Activated CD4-positive, alpha-beta T cell treated with anti-CD3 and anti-CD28 coated beads, Interleukin-2, amount 10 ng/mL, durations not matched to agents 7 days and 5 days (primary cell): Measurements from ENCODE around the gene OLFM1. TPM values are rescaled to one million over a fixed set of nuclear protein-coding genes. Genes with fewer than 3 reads are reported as not detected.

ENCODE experiments used
- CTCF ChIA-PET: fragments of 350-600 bp; sonication (Branson Sonifier 250); formaldehyde crosslinking; loops from one replicate; lab custom pipeline; 2021; ENCODE audit warnings: antibody characterized with exemption; lab: Charles Lee
- POLR2A ChIA-PET: fragments of 350-600 bp; sonication (Branson Sonifier 250); formaldehyde crosslinking; loops from one replicate; lab custom pipeline; 2021; ENCODE audit warnings: antibody characterized with exemption; lab: Charles Lee
- DNase-seq: peaks from one replicate; pipeline ENCODE4 v3.0.0-alpha.2; 2020
- H3K27ac Mint-ChIP-seq: one replicate; pipeline ENCODE4 v1.8.0; 2021; ENCODE audit warnings: mild to moderate bottlenecking, moderate library complexity, mixed read lengths
- H3K27me3 Mint-ChIP-seq: one replicate; pipeline ENCODE4 v1.8.0; 2021; ENCODE audit warnings: mixed read lengths
- H3K36me3 Mint-ChIP-seq: one replicate; pipeline ENCODE4 v1.8.0; 2021; ENCODE audit warnings: low read depth, mixed read lengths
- H3K4me1 Mint-ChIP-seq: one replicate; pipeline ENCODE4 v1.8.0; 2021; ENCODE audit warnings: mixed read lengths
- H3K4me3 Mint-ChIP-seq: one replicate; pipeline ENCODE4 v1.8.0; 2021; ENCODE audit warnings: mild to moderate bottlenecking, moderate library complexity, mixed read lengths
- H3K9me3 Mint-ChIP-seq: one replicate; pipeline ENCODE4 v1.8.0; 2021; ENCODE audit warnings: mixed read lengths
- total RNA-seq, 2 experiments: library from RNA; stranded (reverse); gene quantifications; one replicate each; pipeline ENCODE4 v1.2.3, GENCODE V29; 2021

The OLFM1 gene
- total RNA-seq, 2 experiments from 2014 or later = not detected

DNA sequence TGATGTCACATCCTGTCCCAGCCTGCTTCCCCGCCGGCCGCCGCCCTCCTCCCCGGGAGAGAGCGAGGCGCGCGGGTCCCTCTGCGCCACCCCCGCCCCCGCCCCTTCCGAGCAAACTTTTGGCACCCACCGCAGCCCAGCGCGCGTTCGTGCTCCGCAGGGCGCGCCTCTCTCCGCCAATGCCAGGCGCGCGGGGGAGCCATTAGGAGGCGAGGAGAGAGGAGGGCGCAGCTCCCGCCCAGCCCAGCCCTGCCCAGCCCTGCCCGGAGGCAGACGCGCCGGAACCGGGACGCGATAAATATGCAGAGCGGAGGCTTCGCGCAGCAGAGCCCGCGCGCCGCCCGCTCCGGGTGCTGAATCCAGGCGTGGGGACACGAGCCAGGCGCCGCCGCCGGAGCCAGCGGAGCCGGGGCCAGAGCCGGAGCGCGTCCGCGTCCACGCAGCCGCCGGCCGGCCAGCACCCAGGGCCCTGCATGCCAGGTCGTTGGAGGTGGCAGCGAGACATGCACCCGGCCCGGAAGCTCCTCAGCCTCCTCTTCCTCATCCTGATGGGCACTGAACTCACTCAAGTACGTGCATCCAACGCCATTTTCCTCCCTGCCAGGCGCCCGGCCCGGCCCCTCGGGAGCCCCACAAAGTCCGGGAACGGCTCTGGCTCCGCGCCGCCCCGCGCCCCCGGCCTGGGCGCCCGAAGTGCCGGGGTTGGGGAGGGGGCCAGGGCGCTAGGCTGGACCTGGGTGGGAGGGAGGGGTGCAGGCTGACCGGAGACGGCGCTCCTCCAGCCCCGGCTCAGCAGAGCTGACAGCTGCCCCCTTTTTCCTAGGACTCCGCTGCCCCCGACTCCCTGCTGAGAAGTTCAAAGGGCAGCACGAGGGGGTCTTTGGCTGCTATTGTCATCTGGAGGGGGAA lies 12.0 kb upstream of the OLFM1 start:
- no peak for DNase-seq
- ChIA-PET POLR2A (no interaction called here), CTCF (no interaction called here)
- Mint-ChIP-seq H3K4me3 (no peak overlapping the region), H3K4me1 (no peaks in the 10 kb centered on the region), H3K27ac (no peak overlapping the region), H3K9me3 (no peaks in the 10 kb centered on the region), H3K36me3 (no peaks in the 10 kb centered on the region), H3K27me3 (peaks cover 20% of the 10 kb centered on the region)

DNA sequence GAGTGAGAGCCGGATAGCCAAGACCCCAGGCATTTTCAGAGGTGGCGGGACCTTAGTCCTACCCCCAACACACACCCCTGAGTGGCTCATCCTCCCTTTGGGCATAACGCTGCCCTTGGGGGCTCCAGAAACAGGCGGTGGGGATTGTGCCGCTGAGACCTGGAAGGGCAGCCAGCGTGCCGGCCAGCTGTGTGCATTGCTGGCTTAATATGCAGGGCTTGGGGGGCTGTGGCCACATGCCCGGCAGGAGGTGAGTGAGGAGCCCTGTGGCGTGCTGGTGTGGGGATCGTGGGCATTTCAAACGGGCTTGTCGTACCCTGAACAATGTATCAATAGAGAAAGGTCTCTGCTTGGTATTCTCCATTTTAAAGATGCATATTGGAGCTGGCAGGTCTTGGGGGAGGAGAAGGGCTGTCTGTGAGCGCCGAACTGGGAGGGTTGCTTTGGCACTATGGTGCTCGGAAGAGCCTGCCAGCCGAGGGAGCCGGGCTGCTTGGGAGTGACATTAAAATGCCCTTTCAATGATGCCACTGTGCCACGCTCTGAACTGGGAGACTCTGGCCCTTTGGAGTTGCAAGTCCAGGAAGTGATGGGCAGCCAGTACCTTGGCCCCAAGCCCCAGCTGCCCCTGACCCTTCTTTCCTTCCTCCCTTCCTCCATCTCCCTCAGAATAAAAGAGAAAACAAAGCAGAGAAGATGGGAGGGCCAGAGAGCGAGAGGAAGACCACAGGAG lies 11.2 kb upstream of the OLFM1 start:
- H3K4me1 Mint-ChIP-seq = no peaks in the 10 kb centered on the region
- H3K4me3 Mint-ChIP-seq = no peak overlapping the region
- no peaks in the 10 kb centered on the region for H3K9me3 Mint-ChIP-seq
- ChIA-PET POLR2A (no interaction called here), CTCF (no interaction called here)
- no peak for DNase-seq
- H3K36me3 Mint-ChIP-seq = no peaks in the 10 kb centered on the region
- H3K27ac Mint-ChIP-seq = no peak overlapping the region
- H3K27me3 Mint-ChIP-seq = peaks cover 20% of the 10 kb centered on the region

- POLR2A ChIA-PET = no interaction called here
- CTCF ChIA-PET = no interaction called here
- DNase-seq = no peak
- Mint-ChIP-seq H3K36me3 (no peaks in the 10 kb centered on the region), H3K9me3 (no peaks in the 10 kb centered on the region), H3K27me3 (peaks cover 20% of the 10 kb centered on the region), H3K4me3 (no peak overlapping the region), H3K27ac (no peak overlapping the region), H3K4me1 (no peaks in the 10 kb centered on the region)
These were observed 10.5 kb upstream of the OLFM1 start for GRCh38 chr9:135076876-135077430.

DNA sequence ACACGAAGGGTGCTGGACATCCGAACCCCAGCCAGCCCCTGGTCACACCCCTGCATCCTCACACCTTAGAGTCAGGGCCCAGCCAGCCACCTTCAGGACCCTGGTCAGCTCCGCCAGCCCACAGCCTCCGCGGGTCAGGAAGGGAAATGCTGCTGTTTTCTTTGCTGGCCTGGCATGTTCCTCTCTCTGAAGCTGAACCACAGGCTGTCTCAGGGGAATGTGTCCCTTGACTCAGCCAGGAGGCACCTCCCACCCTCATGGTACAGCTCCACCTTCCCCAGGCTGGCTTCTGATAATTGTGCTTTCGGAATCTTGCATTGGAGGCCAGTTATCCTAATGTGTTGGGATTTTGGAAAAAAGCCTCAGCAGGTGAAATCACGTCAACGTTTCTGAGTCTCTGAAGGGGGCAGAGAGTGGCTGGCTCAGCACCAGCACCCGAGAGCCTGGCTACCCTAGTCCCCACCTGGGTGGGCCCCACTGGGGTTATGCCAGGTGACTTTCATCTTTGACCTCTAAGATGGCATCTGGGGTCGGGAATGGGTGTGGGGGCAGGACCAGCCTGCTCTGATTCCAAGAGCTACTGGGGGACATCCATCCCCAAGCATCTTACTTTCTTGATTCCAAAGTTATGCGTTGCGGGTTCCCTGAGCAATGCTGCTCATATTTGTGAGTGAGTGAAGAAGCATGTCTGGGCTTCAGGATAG lies 9.8 kb upstream of the OLFM1 start:
- Mint-ChIP-seq H3K27ac (no peak overlapping the region), H3K9me3 (no peaks in the 10 kb centered on the region)

DNA sequence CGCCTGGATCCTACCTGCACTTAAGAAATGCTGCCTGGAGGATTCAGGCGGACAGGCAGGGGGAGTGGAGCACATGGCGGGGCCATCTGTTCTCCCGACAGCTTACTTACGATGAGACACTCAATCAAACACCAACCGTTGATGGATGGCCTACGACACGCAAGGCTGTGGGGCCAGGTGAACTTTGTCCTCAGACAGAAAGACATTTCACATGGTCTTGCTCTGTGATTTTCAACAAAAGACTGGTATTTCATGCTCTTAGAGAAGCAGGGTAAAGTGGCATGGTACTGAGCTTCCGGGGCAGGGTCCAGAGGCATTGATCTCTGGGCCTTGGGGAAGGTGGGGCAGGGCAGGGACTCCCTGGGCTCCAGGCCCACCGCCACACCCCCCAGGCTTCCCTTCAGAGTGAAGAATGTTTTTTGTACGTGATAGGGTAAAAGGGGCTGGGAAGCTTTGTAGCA lies 9.1 kb upstream of the OLFM1 start:
- no peaks in the 10 kb centered on the region for H3K4me1 Mint-ChIP-seq
- no peak for DNase-seq
- no peak overlapping the region for H3K27ac Mint-ChIP-seq
- POLR2A ChIA-PET = no interaction called here
- H3K9me3 Mint-ChIP-seq = no peaks in the 10 kb centered on the region
- CTCF ChIA-PET = no interaction called here
- H3K36me3 Mint-ChIP-seq = no peaks in the 10 kb centered on the region
- H3K4me3 Mint-ChIP-seq = no peak overlapping the region
- H3K27me3 Mint-ChIP-seq = peaks cover 20% of the 10 kb centered on the region

More for the DNA sequence above, 9.8 kb upstream of the OLFM1 start:
- CTCF ChIA-PET = no interaction called here
- DNase-seq = no peak
- Mint-ChIP-seq H3K4me1 (no peaks in the 10 kb centered on the region), H3K4me3 (no peak overlapping the region), H3K36me3 (no peaks in the 10 kb centered on the region), H3K27me3 (peaks cover 20% of the 10 kb centered on the region)
- POLR2A ChIA-PET = no interaction called here

DNA sequence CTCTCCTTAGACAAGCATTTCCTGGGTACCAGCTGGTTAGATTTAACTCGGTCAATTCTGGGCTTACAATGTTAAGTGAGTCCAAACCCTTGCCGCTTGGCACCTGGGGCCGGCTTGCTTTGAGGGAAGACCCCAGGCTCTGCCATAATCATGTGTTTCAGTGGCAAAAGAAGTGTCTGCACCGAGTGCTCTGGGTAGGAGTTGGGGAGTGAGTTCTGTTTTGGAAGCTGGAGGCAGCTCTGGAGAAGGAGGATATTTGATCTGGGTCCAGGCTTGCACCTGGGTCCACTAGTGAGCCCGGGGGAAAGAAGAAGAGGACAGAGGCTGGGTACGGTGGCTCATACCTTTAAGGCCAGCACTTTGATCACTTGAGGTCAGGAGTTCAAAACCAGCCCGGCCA lies 8.4 kb upstream of the OLFM1 start:
- Mint-ChIP-seq H3K4me3 (no peak overlapping the region), H3K27ac (no peak overlapping the region), H3K36me3 (no peaks in the 10 kb centered on the region), H3K27me3 (peaks cover 20% of the 10 kb centered on the region), H3K4me1 (no peaks in the 10 kb centered on the region), H3K9me3 (no peaks in the 10 kb centered on the region)
- DNase-seq = no peak
- ChIA-PET POLR2A (no interaction called here), CTCF (no interaction called here)

GRCh38 chr9:135079676-135080075 lies 7.8 kb upstream of the OLFM1 start:
- Mint-ChIP-seq H3K4me1 (no peaks in the 10 kb centered on the region), H3K36me3 (no peaks in the 10 kb centered on the region), H3K9me3 (no peaks in the 10 kb centered on the region), H3K27ac (no peak overlapping the region), H3K4me3 (no peak overlapping the region), H3K27me3 (peaks cover 21% of the 10 kb centered on the region)
- DNase-seq = no peak
- ChIA-PET CTCF (no interaction called here), POLR2A (no interaction called here)

GRCh38 chr9:135080286-135081263 lies 6.9 kb upstream of the OLFM1 start:
- Mint-ChIP-seq H3K27ac (no peak overlapping the region), H3K27me3 (peaks cover 22% of the 10 kb centered on the region), H3K4me3 (no peak overlapping the region), H3K36me3 (no peaks in the 10 kb centered on the region), H3K9me3 (no peaks in the 10 kb centered on the region), H3K4me1 (no peaks in the 10 kb centered on the region)
- ChIA-PET POLR2A (no interaction called here), CTCF (no interaction called here)
- no peak for DNase-seq

DNA sequence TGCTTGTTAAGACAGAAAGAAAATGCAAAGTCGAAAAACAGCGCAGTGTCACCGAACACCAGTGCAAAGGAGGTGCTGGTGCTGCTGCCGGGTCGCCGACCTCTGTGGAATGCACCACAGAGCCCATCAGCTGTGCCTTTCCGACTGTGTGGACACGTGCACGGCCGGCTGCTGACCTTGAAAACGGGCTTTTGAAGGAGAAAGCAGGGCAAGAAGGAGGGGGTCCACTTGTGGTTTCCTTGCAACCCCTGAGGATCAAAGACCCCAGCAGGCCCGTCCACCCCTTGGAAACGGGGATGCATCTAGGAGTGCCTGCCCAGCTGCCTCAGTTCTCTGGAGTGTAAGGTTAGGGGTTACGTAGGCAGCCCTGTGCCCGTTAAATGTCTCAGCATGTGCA lies 6.2 kb upstream of the OLFM1 start:
- H3K4me1 Mint-ChIP-seq = peaks cover 2% of the 10 kb centered on the region
- no peak overlapping the region for H3K27ac Mint-ChIP-seq
- peaks cover 25% of the 10 kb centered on the region for H3K27me3 Mint-ChIP-seq
- H3K4me3 Mint-ChIP-seq = no peak overlapping the region
- CTCF ChIA-PET = no interaction called here
- no peaks in the 10 kb centered on the region for H3K9me3 Mint-ChIP-seq
- POLR2A ChIA-PET = no interaction called here
- H3K36me3 Mint-ChIP-seq = no peaks in the 10 kb centered on the region
- DNase-seq = no peak

DNA sequence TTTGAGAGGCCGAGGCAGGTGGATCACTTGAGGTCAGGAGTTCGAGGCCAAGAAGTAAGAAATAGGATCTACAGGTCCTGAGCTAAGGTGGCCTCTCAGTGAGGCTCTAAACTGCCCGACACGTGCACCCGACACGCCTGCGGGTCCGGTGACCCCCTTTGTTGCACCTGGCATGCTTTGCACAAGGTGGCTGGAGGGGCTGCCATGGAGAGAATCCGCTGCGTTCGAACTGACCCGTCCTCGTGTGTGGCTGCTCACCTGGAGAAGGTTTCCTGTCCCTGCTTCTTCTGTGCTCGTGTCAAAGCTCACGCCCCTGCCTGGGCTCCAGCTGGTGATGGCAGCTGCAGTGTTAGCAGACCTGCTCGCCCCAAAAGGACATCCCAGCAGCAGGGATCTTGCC lies 5.7 kb upstream of the OLFM1 start:
- POLR2A ChIA-PET = no interaction called here
- Mint-ChIP-seq H3K4me1 (peaks cover 3% of the 10 kb centered on the region), H3K36me3 (no peaks in the 10 kb centered on the region), H3K9me3 (no peaks in the 10 kb centered on the region), H3K4me3 (no peak overlapping the region), H3K27ac (no peak overlapping the region), H3K27me3 (peaks cover 24% of the 10 kb centered on the region)
- CTCF ChIA-PET = no interaction called here
- DNase-seq = no peak

GRCh38 chr9:135082536-135082935 lies 4.9 kb upstream of the OLFM1 start:
- CTCF ChIA-PET = no interaction called here
- Mint-ChIP-seq H3K36me3 (no peaks in the 10 kb centered on the region), H3K4me1 (peaks cover 3% of the 10 kb centered on the region), H3K27ac (no peak overlapping the region), H3K9me3 (no peaks in the 10 kb centered on the region), H3K27me3 (peaks cover 22% of the 10 kb centered on the region), H3K4me3 (no peak overlapping the region)
- POLR2A ChIA-PET = no interaction called here
- no peak for DNase-seq
